WTC11 (cell line): ENCODE measurements around the gene ATP2A1. TPM values are rescaled to one million over a fixed set of nuclear protein-coding genes. Genes with fewer than 3 reads are reported as not detected.

Experiments
- ATAC-seq: fragments of 200-7000 bp; cut with Tn5 transposase; 2 replicates; pipeline ENCODE4 v1.10.0; 2021; ENCODE audit warnings: mild to moderate bottlenecking, moderate library complexity
- CTCF ChIA-PET: fragments of 300-600 bp; sonication (Branson Sonifier 250); formaldehyde crosslinking; loops from one replicate; lab custom pipeline; 2021; ENCODE audit warnings: antibody characterized with exemption; lab: Charles Lee
- POLR2A ChIA-PET: fragments of 350-600 bp; sonication (Branson Sonifier 250); formaldehyde crosslinking; loops from one replicate; lab custom pipeline; 2021; ENCODE audit warnings: antibody characterized with exemption; lab: Charles Lee
- DNase-seq: peaks from one replicate; pipeline ENCODE4 v3.0.0; 2021; ENCODE audit warnings: low spot score
- H3K27ac Mint-ChIP-seq: 2 replicates; pipeline ENCODE4 v1.8.0; 2021; ENCODE audit warnings: mixed read lengths
- H3K27me3 Mint-ChIP-seq: 2 replicates; pipeline ENCODE4 v1.8.0; 2021; ENCODE audit warnings: low read depth, mild to moderate bottlenecking, moderate library complexity, mixed read lengths
- H3K36me3 Mint-ChIP-seq: 2 replicates; pipeline ENCODE4 v1.8.0; 2021; ENCODE audit warnings: mixed read lengths
- H3K4me1 Mint-ChIP-seq: 2 replicates; pipeline ENCODE4 v1.8.0; 2022; ENCODE audit warnings: mixed read lengths
- H3K4me3 Mint-ChIP-seq: 2 replicates; pipeline ENCODE4 v1.8.0; 2021; ENCODE audit warnings: mild to moderate bottlenecking, moderate library complexity, mixed read lengths
- H3K9me3 Mint-ChIP-seq: 2 replicates; pipeline ENCODE4 v1.8.0; 2021; ENCODE audit warnings: mixed read lengths
- ATF6 ChIP-seq: sonication (generic); formaldehyde crosslinking; IDR thresholded peaks from 2 replicates; pipeline ENCODE4 v1.8.1; 2023; ENCODE audit warnings: mild to moderate bottlenecking, missing genetic modification reagents
- CBFB ChIP-seq: sonication (generic); formaldehyde crosslinking; IDR thresholded peaks from 2 replicates; pipeline ENCODE4 v1.8.1; 2022; ENCODE audit warnings: mild to moderate bottlenecking, low read depth, missing genetic modification reagents
- CREB1 ChIP-seq: sonication (generic); formaldehyde crosslinking; IDR thresholded peaks from 2 replicates; pipeline ENCODE4 v1.8.0; 2023; ENCODE audit warnings: mild to moderate bottlenecking, missing genetic modification reagents
- CREM ChIP-seq: sonication (generic); formaldehyde crosslinking; IDR thresholded peaks from 2 replicates; pipeline ENCODE4 v1.8.1; 2022; ENCODE audit warnings: mild to moderate bottlenecking, missing genetic modification reagents, moderate library complexity
- ESRRA ChIP-seq: sonication (generic); formaldehyde crosslinking; IDR thresholded peaks from 2 replicates; pipeline ENCODE4 v1.8.1; 2022; ENCODE audit warnings: mild to moderate bottlenecking, missing genetic modification reagents, borderline replicate concordance
- JAZF1 ChIP-seq: fragments of 250-450 bp; sonication (Bioruptor Pico); IDR thresholded peaks from 2 replicates; pipeline ENCODE4 v1.9.0; 2021; ENCODE audit warnings: moderate library complexity, mild to moderate bottlenecking, inconsistent platforms
- KAT7 ChIP-seq: sonication (generic); formaldehyde crosslinking; IDR thresholded peaks from 2 replicates; pipeline ENCODE4 v1.8.1; 2023; ENCODE audit warnings: missing genetic modification reagents, mild to moderate bottlenecking, borderline replicate concordance
- MYBL2 ChIP-seq: sonication (generic); formaldehyde crosslinking; IDR thresholded peaks from 2 replicates; pipeline ENCODE4 v1.8.1; 2023; ENCODE audit warnings: mild to moderate bottlenecking, moderate library complexity, missing genetic modification reagents
- NFATC4 ChIP-seq: fragments of 250-450 bp; sonication (Bioruptor Pico); IDR thresholded peaks from 2 replicates; pipeline ENCODE4 v1.9.0; 2021; ENCODE audit warnings: mild to moderate bottlenecking
- NFE2L1 ChIP-seq: sonication (generic); formaldehyde crosslinking; IDR thresholded peaks from 2 replicates; pipeline ENCODE4 v1.8.1; 2023; ENCODE audit warnings: missing genetic modification reagents
- NR1H2 ChIP-seq: sonication (generic); formaldehyde crosslinking; IDR thresholded peaks from 2 replicates; pipeline ENCODE4 v1.9.0; 2021; ENCODE audit warnings: mild to moderate bottlenecking, moderate library complexity, missing genetic modification reagents
- NR3C1 ChIP-seq: sonication (generic); formaldehyde crosslinking; conservative IDR thresholded peaks from 2 replicates; pipeline ENCODE4 v1.8.1; 2023; ENCODE audit warnings: low read depth, mild to moderate bottlenecking, missing genetic modification reagents
- RELA ChIP-seq: sonication (generic); formaldehyde crosslinking; IDR thresholded peaks from 2 replicates; pipeline ENCODE4 v1.8.1; 2022; ENCODE audit warnings: missing genetic modification reagents, mild to moderate bottlenecking, borderline replicate concordance
- RORB ChIP-seq: fragments of 250-450 bp; sonication (Bioruptor Pico); IDR thresholded peaks from 2 replicates; pipeline ENCODE4 v1.9.0; 2021; ENCODE audit warnings: mild to moderate bottlenecking
- SOX15 ChIP-seq: fragments of 250-450 bp; sonication (Bioruptor Pico); IDR thresholded peaks from 2 replicates; pipeline ENCODE4 v1.9.0; 2021; ENCODE audit warnings: mild to moderate bottlenecking
- SP1 ChIP-seq: sonication (generic); formaldehyde crosslinking; conservative IDR thresholded peaks from 2 replicates; pipeline ENCODE4 v1.8.1; 2022; ENCODE audit warnings: missing genetic modification reagents
- TCF7 ChIP-seq: sonication (generic); formaldehyde crosslinking; IDR thresholded peaks from 2 replicates; pipeline ENCODE4 v1.8.0; 2022; ENCODE audit warnings: mild to moderate bottlenecking, low read depth, missing genetic modification reagents, moderate library complexity
- TEAD4 ChIP-seq: sonication (generic); formaldehyde crosslinking; IDR thresholded peaks from 2 replicates; pipeline ENCODE4 v1.8.0; 2022; ENCODE audit warnings: mild to moderate bottlenecking, missing genetic modification reagents
- ZBTB43 ChIP-seq: sonication (generic); formaldehyde crosslinking; IDR thresholded peaks from 2 replicates; pipeline ENCODE4 v1.8.1; 2023; ENCODE audit warnings: mild to moderate bottlenecking, missing genetic modification reagents
- ZNF138 ChIP-seq: sonication (generic); formaldehyde crosslinking; conservative IDR thresholded peaks from 2 replicates; pipeline ENCODE4 v1.8.1; 2022; ENCODE audit warnings: mild to moderate bottlenecking, moderate library complexity, missing genetic modification reagents
- ZNF317 ChIP-seq: sonication (generic); formaldehyde crosslinking; IDR thresholded peaks from 2 replicates; pipeline ENCODE4 v1.8.1; 2023; ENCODE audit warnings: low read depth, mild to moderate bottlenecking, moderate library complexity, missing genetic modification reagents, borderline replicate concordance
- ZNF532 ChIP-seq: fragments of 250-450 bp; sonication (Bioruptor Pico); IDR thresholded peaks from 2 replicates; pipeline ENCODE4 v1.9.0; 2021; ENCODE audit warnings: mild to moderate bottlenecking, borderline replicate concordance
- total RNA-seq: library from RNA; stranded (reverse); gene quantifications from 3 replicates; pipeline ENCODE4 v1.2.3, GENCODE V29; 2021
- TF ChIP-seq, protein P1 (sequence below): sonication (generic); formaldehyde crosslinking; IDR thresholded peaks from 2 replicates; pipeline ENCODE4 v1.8.0; 2022; ENCODE audit warnings: mild to moderate bottlenecking, missing genetic modification reagents
- TF ChIP-seq, protein P2 (sequence below): sonication (generic); formaldehyde crosslinking; IDR thresholded peaks from 2 replicates; pipeline ENCODE4 v1.8.1; 2022; ENCODE audit warnings: low read depth, mild to moderate bottlenecking, moderate library complexity, missing genetic modification reagents, borderline replicate concordance
- TF ChIP-seq, protein P3 (sequence below): sonication (generic); formaldehyde crosslinking; IDR thresholded peaks from 2 replicates; pipeline ENCODE4 v1.8.0; 2022; ENCODE audit warnings: mild to moderate bottlenecking, missing genetic modification reagents

The ATP2A1 gene
- total RNA-seq, 1 experiment from 2014 or later: 6.4 TPM

- ChIA-PET CTCF (interaction anchor here (1.0 to 3.1 kb wide), 2 partner anchors 29 to 40 kb away, joined by 4 to 14 read pairs; no protein-coding TSS in a partner anchor), POLR2A (no interaction called here)
- Mint-ChIP-seq H3K4me1 (no peaks in the 10 kb centered on the region), H3K4me3 (no peak overlapping the region), H3K27me3 (no peaks in the 10 kb centered on the region), H3K9me3 (no peaks in the 10 kb centered on the region), H3K27ac (no peak overlapping the region), H3K36me3 (no peaks in the 10 kb centered on the region)
- TF ChIP-seq MYBL2 (CRISPR knock-in tag): no peak
- TF ChIP-seq CREB1: no peak
- no peak for TF ChIP-seq NFE2L1 (CRISPR knock-in tag)
- no peak for TF ChIP-seq JAZF1
- no peak for TF ChIP-seq RORB
- TF ChIP-seq, protein P1, sequence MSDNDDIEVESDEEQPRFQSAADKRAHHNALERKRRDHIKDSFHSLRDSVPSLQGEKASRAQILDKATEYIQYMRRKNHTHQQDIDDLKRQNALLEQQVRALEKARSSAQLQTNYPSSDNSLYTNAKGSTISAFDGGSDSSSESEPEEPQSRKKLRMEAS: no peak
- TF ChIP-seq CBFB (CRISPR knock-in tag): no peak
- no peak for TF ChIP-seq ESRRA (CRISPR knock-in tag)
- TF ChIP-seq, protein P2, sequence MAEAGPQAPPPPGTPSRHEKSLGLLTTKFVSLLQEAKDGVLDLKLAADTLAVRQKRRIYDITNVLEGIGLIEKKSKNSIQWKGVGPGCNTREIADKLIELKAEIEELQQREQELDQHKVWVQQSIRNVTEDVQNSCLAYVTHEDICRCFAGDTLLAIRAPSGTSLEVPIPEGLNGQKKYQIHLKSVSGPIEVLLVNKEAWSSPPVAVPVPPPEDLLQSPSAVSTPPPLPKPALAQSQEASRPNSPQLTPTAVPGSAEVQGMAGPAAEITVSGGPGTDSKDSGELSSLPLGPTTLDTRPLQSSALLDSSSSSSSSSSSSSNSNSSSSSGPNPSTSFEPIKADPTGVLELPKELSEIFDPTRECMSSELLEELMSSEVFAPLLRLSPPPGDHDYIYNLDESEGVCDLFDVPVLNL (CRISPR knock-in tag): no peak
- no peak for TF ChIP-seq RELA
- no peak for TF ChIP-seq SP1 (CRISPR knock-in tag)
- TF ChIP-seq TCF7 (CRISPR knock-in tag): no peak
- TF ChIP-seq ATF6 (CRISPR knock-in tag): no peak
- no peak for TF ChIP-seq KAT7 (CRISPR knock-in tag)
- no peak for TF ChIP-seq TEAD4 (CRISPR knock-in tag)
- no peak for TF ChIP-seq ZNF138
- TF ChIP-seq NR3C1: no peak
- no peak for TF ChIP-seq NR1H2 (CRISPR knock-in tag)
- TF ChIP-seq CREM (CRISPR knock-in tag): no peak
- DNase-seq (no peak), ATAC-seq (no peak)
Observed at GRCh38 chr16:28904828-28905227, 26.5 kb downstream of the ATP2A1 start.

GRCh38 chr16:28905229-28905754, 27.0 kb downstream of the ATP2A1 start:
- Mint-ChIP-seq H3K4me3 (no peak overlapping the region), H3K27me3 (no peaks in the 10 kb centered on the region), H3K9me3 (no peaks in the 10 kb centered on the region), H3K4me1 (no peaks in the 10 kb centered on the region), H3K27ac (no peak overlapping the region), H3K36me3 (no peaks in the 10 kb centered on the region)
- CTCF ChIA-PET: interaction anchor here (1.0 to 3.1 kb wide), 2 partner anchors 30 to 40 kb away, joined by 4 to 14 read pairs; no protein-coding TSS in a partner anchor
- ATAC-seq (no peak), DNase-seq (no peak)
- POLR2A ChIA-PET: no interaction called here
- TF ChIP-seq NFATC4 (CRISPR knock-in tag): no peak
- TF ChIP-seq ZBTB43 (CRISPR knock-in tag): no peak
- no peak for TF ChIP-seq SOX15 (CRISPR knock-in tag)
- TF ChIP-seq, protein P3, sequence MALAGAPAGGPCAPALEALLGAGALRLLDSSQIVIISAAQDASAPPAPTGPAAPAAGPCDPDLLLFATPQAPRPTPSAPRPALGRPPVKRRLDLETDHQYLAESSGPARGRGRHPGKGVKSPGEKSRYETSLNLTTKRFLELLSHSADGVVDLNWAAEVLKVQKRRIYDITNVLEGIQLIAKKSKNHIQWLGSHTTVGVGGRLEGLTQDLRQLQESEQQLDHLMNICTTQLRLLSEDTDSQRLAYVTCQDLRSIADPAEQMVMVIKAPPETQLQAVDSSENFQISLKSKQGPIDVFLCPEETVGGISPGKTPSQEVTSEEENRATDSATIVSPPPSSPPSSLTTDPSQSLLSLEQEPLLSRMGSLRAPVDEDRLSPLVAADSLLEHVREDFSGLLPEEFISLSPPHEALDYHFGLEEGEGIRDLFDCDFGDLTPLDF (CRISPR knock-in tag): no peak
- no peak for TF ChIP-seq ZNF532 (CRISPR knock-in tag)
- TF ChIP-seq RELA: no peak
- no peak for TF ChIP-seq SP1 (CRISPR knock-in tag)
- TF ChIP-seq ZNF317 (CRISPR knock-in tag): no peak
